Mononuclear cell (primary cell): Measurements from ENCODE around the gene AGTRAP. TPM values are rescaled to one million over a fixed set of nuclear protein-coding genes. Genes with fewer than 3 reads are reported as not detected.

Experiments
- H3K27me3 ChIP-seq: 2 replicates; pipeline ENCODE4 v1.6.0; 2011; ENCODE audit warnings: low read length, control low read depth; ENCODE audit not compliant: insufficient read depth
- H3K4me1 ChIP-seq: 2 replicates; pipeline ENCODE4 v1.5.1; 2011; ENCODE audit warnings: mild to moderate bottlenecking, low read length, control low read depth; ENCODE audit not compliant: insufficient read depth
- H3K4me3 ChIP-seq: 2 replicates; pipeline ENCODE4 v1.5.1; 2011; ENCODE audit warnings: mild to moderate bottlenecking, low read length, moderate library complexity
- H3K9me3 ChIP-seq: 2 replicates; pipeline ENCODE4 v1.5.1; 2011; ENCODE audit warnings: low read depth, mild to moderate bottlenecking, control low read depth, low read length
- total RNA-seq: library from RNA; depleted of rRNA; stranded (reverse); fragments of >200 nt; gene quantifications from one replicate; pipeline ENCODE4 v1.2.3, GENCODE V29; 2012

Gene AGTRAP
- total RNA-seq, 1 donor, result 62.0 TPM

DNA sequence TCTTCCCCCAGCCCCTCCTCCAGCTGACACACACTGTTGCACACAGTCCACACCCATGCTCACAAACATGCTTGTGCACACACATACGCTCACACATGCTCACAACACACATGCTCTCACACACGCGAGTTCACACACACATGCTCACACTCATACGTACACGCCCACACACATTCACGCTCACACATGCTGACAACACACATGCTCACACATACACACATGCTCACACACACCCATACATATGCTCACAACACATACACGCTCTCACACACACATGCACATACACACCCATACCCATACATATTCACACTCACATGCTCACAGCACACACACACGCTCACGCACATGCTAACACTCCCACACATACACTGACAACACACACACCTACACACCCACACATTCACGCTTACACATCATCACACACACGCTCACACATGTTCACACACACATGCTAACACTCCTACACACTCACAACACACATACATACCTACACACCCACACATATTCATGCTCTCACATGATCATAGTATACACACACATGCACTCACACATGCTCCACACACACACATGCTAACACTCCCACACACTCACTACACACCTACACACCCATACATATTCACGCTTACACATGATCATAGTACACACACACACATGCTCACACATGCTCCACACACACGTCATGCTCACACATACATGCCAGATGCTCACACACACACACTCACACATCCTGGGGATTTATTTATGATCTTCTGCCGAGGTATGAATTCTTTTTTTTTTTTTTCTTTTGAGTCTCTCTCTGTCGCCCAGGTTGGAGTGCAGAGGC, 33.7 kb upstream of the AGTRAP start:
- H3K9me3 ChIP-seq, result no peaks in the 10 kb centered on the region
- H3K4me3 ChIP-seq, result no peak overlapping the region
- peaks cover 3% of the 10 kb centered on the region for H3K27me3 ChIP-seq
- H3K4me1 ChIP-seq, result no peaks in the 10 kb centered on the region

GRCh38 chr1:11703357-11704193, 32.4 kb upstream of the AGTRAP start:
- Histone ChIP-seq H3K9me3 (no peaks in the 10 kb centered on the region), H3K4me3 (no peak overlapping the region), H3K4me1 (no peaks in the 10 kb centered on the region), H3K27me3 (peaks cover 3% of the 10 kb centered on the region)

- no peak overlapping the region for H3K4me3 ChIP-seq
- peaks cover 3% of the 10 kb centered on the region for H3K27me3 ChIP-seq
Measured at GRCh38 chr1:11704194-11704529, 31.8 kb upstream of the AGTRAP start.

DNA sequence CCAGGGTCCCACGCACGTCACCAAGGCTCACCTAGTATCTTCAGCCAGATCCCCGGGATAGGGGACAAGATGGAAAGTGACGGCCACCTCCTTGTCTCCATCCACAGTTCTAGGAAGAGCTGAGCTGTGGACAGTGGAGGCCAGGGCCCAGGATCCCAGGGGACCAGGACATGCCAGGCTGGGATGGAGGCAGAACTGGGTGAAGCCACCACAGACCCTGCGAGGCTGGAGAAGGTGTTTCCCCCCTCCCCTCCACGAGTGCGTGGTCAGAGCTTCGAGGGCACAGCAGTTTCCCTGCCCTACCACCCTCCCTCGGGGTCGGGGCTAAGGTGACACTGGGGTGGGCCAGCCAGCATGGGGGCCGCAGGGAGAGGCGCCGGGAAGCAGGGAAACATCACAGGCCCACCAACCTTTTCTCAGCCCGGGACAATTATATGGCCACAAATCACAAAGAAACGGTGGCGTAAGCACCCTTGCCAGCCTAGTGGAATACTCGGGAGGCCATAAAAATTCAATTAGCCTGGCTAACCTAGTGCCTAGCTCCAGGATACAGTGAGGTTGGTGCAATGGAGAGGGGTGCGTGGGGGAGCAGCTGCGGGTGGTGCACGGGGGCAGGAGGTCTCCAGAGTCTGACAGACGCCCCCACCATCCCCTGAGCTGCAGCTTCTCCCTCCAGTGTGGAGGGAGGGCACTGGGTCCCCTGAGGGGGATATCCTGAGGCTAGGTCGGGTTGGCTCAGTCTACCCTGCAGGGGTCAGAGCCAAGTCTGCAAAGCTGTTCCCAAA, 31.1 kb upstream of the AGTRAP start:
- H3K4me1 ChIP-seq, result no peaks in the 10 kb centered on the region
- H3K27me3 ChIP-seq, result peaks cover 3% of the 10 kb centered on the region
- H3K9me3 ChIP-seq, result no peaks in the 10 kb centered on the region
- no peak overlapping the region for H3K4me3 ChIP-seq

More at GRCh38 chr1:11704194-11704529, 31.8 kb upstream of the AGTRAP start:
- Histone ChIP-seq H3K9me3 (no peaks in the 10 kb centered on the region), H3K4me1 (no peaks in the 10 kb centered on the region)

GRCh38 chr1:11705596-11705995, 30.3 kb upstream of the AGTRAP start:
- no peaks in the 10 kb centered on the region for H3K9me3 ChIP-seq
- H3K4me1 ChIP-seq, result no peaks in the 10 kb centered on the region
- no peak overlapping the region for H3K4me3 ChIP-seq
- peaks cover 2% of the 10 kb centered on the region for H3K27me3 ChIP-seq

DNA sequence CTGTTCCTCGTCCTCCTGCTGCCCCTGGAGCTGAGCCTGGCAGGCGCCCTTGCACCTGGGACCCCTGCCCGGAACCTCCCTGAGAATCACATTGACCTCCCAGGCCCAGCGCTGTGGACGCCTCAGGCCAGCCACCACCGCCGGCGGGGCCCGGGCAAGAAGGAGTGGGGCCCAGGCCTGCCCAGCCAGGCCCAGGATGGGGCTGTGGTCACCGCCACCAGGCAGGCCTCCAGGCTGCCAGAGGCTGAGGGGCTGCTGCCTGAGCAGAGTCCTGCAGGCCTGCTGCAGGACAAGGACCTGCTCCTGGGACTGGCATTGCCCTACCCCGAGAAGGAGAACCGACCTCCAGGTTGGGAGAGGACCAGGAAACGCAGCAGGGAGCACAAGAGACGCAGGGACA, 29.6 kb upstream of the AGTRAP start:
- Histone ChIP-seq H3K4me1 (no peaks in the 10 kb centered on the region), H3K27me3 (no peaks in the 10 kb centered on the region), H3K4me3 (no peak overlapping the region), H3K9me3 (no peaks in the 10 kb centered on the region)

DNA sequence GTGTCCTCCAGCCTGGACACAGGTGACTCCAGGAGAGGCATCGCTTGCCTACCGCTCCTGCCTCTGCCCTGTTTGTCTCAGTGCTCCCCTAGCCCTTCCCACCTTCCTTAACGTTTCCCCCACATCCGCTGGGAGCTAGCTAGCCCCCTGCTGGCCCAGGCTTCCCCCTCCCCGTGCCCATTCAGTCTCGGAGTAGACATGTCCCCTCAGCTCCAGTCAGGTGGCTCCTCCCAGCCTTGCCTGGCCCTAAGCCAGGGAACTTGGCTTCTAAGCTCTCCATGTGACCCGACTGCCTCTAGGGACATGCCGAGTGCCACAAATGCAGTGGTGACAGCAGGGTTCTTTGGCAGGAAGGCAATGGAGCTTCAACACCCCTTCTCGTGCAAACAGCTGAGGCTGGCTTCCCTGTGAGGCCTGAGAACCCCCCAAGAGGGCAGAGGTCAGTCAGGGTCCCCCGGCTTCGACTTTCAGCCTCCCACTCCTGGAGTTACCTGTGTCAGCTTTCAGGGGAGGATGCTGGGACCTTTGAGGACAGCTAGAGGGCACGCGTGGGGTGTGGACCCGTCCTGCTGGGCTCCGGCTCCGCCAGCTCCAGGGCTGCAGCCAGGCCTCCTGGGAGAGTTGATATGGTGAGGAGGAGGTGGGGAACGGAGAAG, 28.2 kb upstream of the AGTRAP start:
- H3K27me3 ChIP-seq, result no peaks in the 10 kb centered on the region
- no peak overlapping the region for H3K4me3 ChIP-seq
- H3K4me1 ChIP-seq, result no peaks in the 10 kb centered on the region
- no peaks in the 10 kb centered on the region for H3K9me3 ChIP-seq

DNA sequence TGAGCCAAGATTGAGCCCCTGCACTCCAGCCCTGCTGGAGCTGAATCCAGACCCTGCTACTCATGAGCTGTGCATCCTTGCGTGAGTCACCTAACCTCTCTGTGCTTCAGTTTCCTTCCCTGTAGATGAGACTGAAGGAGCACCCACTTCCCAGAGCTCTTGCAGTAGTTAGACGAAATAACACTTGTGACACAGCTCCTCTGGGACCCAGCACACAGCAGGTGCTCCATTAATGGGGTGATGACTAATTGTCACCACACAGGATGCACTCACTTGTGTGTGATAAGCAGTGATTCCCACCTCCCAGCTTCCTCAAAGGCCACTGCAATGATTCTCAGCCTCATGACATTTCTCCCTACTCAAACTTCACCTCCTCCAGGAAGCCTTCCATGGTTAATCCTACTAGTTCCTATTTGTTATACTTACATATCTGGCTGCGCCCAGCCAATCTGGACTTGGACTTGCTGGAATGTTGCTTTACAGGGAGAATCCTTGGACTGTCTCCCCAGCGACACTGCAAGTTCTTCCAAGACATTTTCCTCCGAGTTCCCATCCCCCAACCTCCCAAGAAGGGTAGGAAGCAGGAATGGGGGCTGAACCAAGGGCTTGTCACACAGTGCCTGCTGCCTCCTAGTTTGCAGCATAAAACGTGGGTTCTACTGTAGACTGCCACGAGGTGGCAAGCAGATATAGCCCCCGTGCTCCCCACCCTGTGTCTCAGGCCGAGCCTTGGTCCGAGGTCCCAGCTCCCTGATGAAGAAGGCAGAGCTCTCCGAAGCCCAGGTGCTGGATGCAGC, 27.2 kb upstream of the AGTRAP start:
- Histone ChIP-seq H3K4me1 (no peaks in the 10 kb centered on the region), H3K4me3 (no peak overlapping the region), H3K27me3 (no peaks in the 10 kb centered on the region), H3K9me3 (no peaks in the 10 kb centered on the region)

DNA sequence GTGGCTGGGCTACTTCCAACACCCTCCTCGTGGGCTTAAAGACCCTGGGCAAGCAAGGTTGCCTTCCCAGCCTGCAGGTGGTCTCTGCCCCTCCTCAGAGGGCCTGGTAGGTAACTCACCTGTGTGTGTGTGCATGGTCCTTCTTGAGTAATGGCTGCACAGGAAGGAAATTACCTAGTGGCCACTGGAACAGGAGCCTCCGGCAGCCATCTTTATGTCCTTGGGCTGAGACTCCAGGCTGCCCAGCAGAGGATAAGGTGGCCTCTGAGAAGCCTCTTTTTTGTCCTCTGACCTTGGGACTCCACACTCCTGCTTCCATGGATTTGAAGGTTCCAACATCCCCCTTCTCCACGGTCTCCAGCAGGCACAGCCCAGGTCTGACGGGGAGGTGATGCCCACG, 24.4 kb upstream of the AGTRAP start:
- Histone ChIP-seq H3K4me3 (no peak overlapping the region), H3K4me1 (no peaks in the 10 kb centered on the region), H3K27me3 (no peaks in the 10 kb centered on the region), H3K9me3 (no peaks in the 10 kb centered on the region)

GRCh38 chr1:11712285-11712684, 23.7 kb upstream of the AGTRAP start:
- Histone ChIP-seq H3K4me3 (no peak overlapping the region), H3K9me3 (no peaks in the 10 kb centered on the region), H3K27me3 (no peaks in the 10 kb centered on the region), H3K4me1 (no peaks in the 10 kb centered on the region)

DNA sequence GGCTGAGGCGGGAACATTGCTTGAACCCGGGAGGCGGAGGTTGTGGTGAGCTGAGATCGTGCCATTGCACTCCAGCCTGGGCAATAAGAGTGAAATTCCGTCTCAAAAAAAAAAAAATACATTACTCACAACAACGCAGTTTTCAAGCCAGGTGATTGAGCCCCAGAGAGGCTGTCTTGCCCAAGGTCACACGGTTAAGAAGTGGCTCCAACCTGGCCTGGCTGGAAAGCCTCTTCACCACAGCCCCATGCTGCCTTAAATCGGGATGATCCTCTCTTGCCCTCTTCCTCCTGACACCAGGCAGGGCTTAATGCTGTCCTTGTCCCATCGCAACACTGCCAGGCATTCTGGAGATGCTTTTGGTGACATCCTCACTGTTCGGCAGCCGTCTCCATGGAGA, 22.8 kb upstream of the AGTRAP start:
- Histone ChIP-seq H3K4me3 (no peak overlapping the region), H3K9me3 (no peaks in the 10 kb centered on the region), H3K4me1 (no peaks in the 10 kb centered on the region), H3K27me3 (no peaks in the 10 kb centered on the region)

GRCh38 chr1:11714831-11715575, 20.9 kb upstream of the AGTRAP start:
- Histone ChIP-seq H3K4me3 (no peak overlapping the region), H3K27me3 (no peaks in the 10 kb centered on the region)

GRCh38 chr1:11719313-11720032, 16.5 kb upstream of the AGTRAP start:
- peak overlapping the region; percentile 36 for H3K4me3 ChIP-seq

More at GRCh38 chr1:11714831-11715575, 20.9 kb upstream of the AGTRAP start:
- no peaks in the 10 kb centered on the region for H3K9me3 ChIP-seq
- H3K4me1 ChIP-seq, result peaks cover 17% of the 10 kb centered on the region

More at GRCh38 chr1:11719313-11720032, 16.5 kb upstream of the AGTRAP start:
- Histone ChIP-seq H3K4me1 (peaks cover 35% of the 10 kb centered on the region), H3K27me3 (no peaks in the 10 kb centered on the region), H3K9me3 (no peaks in the 10 kb centered on the region)
